HG03575 (cell line): Measurements from ENCODE around the gene POU1F1.
"Not testable (repeated sequence)": the region's sequence is repeated elsewhere in the genome, so short reads cannot be mapped to it uniquely, and the experiment has no call there.

ENCODE experiments used
- ATAC-seq: cut with Tn5 transposase; IDR thresholded peaks from one replicate; pipeline ENCODE4 v1.9.1; 2021; ENCODE audit not compliant: unreplicated experiment, insufficient number of reproducible peaks, low FRiP score; ENCODE audit errors: extremely low read depth

Gene POU1F1

GRCh38 chr3:87267953-87268645 is 8.3 kb downstream of the POU1F1 start:
- ATAC-seq: no peak

GRCh38 chr3:87261925-87262324 is 14.5 kb downstream of the POU1F1 start:
- ATAC-seq: no peak

- no peak for ATAC-seq
Observed at GRCh38 chr3:87260270-87260669, 16.1 kb downstream of the POU1F1 start.

GRCh38 chr3:87250009-87250408 is 26.4 kb downstream of the POU1F1 start:
- ATAC-seq: no peak

GRCh38 chr3:87248831-87249230 is 27.6 kb downstream of the POU1F1 start:
- ATAC-seq: no peak

- not testable (repeated sequence) for ATAC-seq
Observed at GRCh38 chr3:87248231-87248630, 28.2 kb downstream of the POU1F1 start.

GRCh38 chr3:87247430-87247773 is 29.0 kb downstream of the POU1F1 start:
- no peak for ATAC-seq

- no peak for ATAC-seq
Observed at GRCh38 chr3:87246662-87247429, 29.5 kb downstream of the POU1F1 start.

- no peak for ATAC-seq
Observed at GRCh38 chr3:87236093-87236492, 40.3 kb downstream of the POU1F1 start.

- no peak for ATAC-seq
Observed at GRCh38 chr3:87233805-87234204, 42.6 kb downstream of the POU1F1 start.

GRCh38 chr3:87229113-87229512 is 47.3 kb downstream of the POU1F1 start:
- no peak for ATAC-seq

- ATAC-seq: no peak
Observed at GRCh38 chr3:87228316-87228715, 48.1 kb downstream of the POU1F1 start.

GRCh38 chr3:87227835-87228144 is 48.6 kb downstream of the POU1F1 start:
- ATAC-seq: no peak

GRCh38 chr3:87227104-87227834 is 49.1 kb downstream of the POU1F1 start, which contains the start of gene CHMP2B:
TSS of gene CHMP2B (plus strand) at chr3:87227309. CDS start at chr3:87227523, 214 bp downstream.
- ATAC-seq: peak; percentile 97

GRCh38 chr3:87225659-87226058 is 50.7 kb downstream of the POU1F1 start:
- ATAC-seq: no peak

- no peak for ATAC-seq
Observed at GRCh38 chr3:87219611-87220010, 56.8 kb downstream of the POU1F1 start.

GRCh38 chr3:87218560-87218959 is 57.8 kb downstream of the POU1F1 start:
- no peak for ATAC-seq
